AG10803 (cell line): ENCODE results near the gene PKIG.

Source experiments
- DNase-seq: peaks from one replicate; pipeline ENCODE4 v3.0.0; 2010; ENCODE audit warnings: low read depth
- H3K4me3 ChIP-seq: 2 replicates; pipeline ENCODE4 v1.5.1; 2011; ENCODE audit warnings: mild to moderate bottlenecking, low read length, control low read depth
- TF ChIP-seq, protein P1 (sequence below): conservative IDR thresholded peaks from 2 replicates; pipeline ENCODE4 v1.5.1; 2011; ENCODE audit warnings: mild to moderate bottlenecking, low read length, control low read depth, inconsistent platforms

PKIG gene

DNA sequence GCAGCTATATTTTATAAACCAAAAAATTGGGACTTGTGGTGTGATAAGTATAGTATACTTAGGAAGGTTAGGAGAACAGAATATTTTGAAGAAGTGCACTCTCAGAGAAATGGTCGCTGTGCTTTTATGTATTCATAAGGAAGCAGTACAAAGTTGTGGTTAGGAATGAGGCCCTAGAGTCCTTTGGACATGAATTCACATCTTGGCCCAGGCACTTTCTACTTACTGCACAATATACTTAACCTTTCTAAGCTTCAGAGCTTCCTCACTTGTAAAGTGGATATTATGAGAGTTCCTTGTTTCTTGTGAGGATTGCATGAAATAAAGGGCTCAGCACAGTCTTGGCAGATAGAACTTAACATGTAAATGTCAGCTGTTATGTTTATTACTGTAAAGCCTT is 39.5 kb upstream of the PKIG start:
- TF ChIP-seq, protein P1, sequence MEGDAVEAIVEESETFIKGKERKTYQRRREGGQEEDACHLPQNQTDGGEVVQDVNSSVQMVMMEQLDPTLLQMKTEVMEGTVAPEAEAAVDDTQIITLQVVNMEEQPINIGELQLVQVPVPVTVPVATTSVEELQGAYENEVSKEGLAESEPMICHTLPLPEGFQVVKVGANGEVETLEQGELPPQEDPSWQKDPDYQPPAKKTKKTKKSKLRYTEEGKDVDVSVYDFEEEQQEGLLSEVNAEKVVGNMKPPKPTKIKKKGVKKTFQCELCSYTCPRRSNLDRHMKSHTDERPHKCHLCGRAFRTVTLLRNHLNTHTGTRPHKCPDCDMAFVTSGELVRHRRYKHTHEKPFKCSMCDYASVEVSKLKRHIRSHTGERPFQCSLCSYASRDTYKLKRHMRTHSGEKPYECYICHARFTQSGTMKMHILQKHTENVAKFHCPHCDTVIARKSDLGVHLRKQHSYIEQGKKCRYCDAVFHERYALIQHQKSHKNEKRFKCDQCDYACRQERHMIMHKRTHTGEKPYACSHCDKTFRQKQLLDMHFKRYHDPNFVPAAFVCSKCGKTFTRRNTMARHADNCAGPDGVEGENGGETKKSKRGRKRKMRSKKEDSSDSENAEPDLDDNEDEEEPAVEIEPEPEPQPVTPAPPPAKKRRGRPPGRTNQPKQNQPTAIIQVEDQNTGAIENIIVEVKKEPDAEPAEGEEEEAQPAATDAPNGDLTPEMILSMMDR: no peak
- H3K4me3 ChIP-seq: no peak overlapping the region
- DNase-seq: no peak

GRCh38 chr20:44543358-44543757 is 39.0 kb upstream of the PKIG start:
- TF ChIP-seq, protein P1: no peak
- H3K4me3 ChIP-seq: no peak overlapping the region
- DNase-seq: no peak

- no peak for DNase-seq
- no peak overlapping the region for H3K4me3 ChIP-seq
- TF ChIP-seq, protein P1: no peak
These were observed 38.1 kb upstream of the PKIG start for GRCh38 chr20:44544263-44544662.

GRCh38 chr20:44547419-44547818 is 35.0 kb upstream of the PKIG start:
- no peak for DNase-seq
- no peak overlapping the region for H3K4me3 ChIP-seq
- TF ChIP-seq, protein P1: no peak

- TF ChIP-seq, protein P1: no peak
- no peak overlapping the region for H3K4me3 ChIP-seq
- no peak for DNase-seq
These were observed 33.3 kb upstream of the PKIG start for GRCh38 chr20:44549123-44549522.

GRCh38 chr20:44552050-44552449 is 30.3 kb upstream of the PKIG start:
- TF ChIP-seq, protein P1: no peak
- H3K4me3 ChIP-seq: no peak overlapping the region
- no peak for DNase-seq

- TF ChIP-seq, protein P1: no peak
- DNase-seq: no peak
- H3K4me3 ChIP-seq: no peak overlapping the region; the same call in 1 of the 2 replicates
These were observed 29.8 kb upstream of the PKIG start for GRCh38 chr20:44552568-44552949.
